GM19372 (cell line): ENCODE measurements around the gene MS4A10.

Source experiments
- ATAC-seq: cut with Tn5 transposase; IDR thresholded peaks from one replicate; pipeline ENCODE4 v1.9.1; 2021; ENCODE audit warnings: mild to moderate bottlenecking, low read depth, moderate library complexity; ENCODE audit not compliant: unreplicated experiment

The MS4A10 gene

DNA sequence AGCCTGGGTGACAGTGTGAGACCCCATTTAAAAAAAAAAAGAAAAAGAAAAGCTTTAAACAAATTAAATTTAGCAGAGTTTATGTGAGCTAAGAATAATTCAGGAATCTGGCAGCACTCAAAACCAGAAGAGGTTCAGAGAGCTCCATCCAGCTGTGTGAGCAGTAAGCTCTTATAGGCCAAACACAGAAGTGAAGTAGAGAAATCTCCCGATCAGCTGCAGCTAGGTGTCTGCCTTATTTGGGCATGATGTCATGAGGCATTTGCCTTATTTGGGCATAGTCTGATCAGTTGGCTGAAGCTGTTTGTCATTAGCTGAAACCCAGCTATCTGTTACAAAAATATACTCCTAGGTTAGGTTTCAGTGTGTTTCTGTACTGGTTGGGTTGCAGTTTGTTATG is 20.3 kb upstream of the MS4A10 start:
- peak; percentile 45 for ATAC-seq

DNA sequence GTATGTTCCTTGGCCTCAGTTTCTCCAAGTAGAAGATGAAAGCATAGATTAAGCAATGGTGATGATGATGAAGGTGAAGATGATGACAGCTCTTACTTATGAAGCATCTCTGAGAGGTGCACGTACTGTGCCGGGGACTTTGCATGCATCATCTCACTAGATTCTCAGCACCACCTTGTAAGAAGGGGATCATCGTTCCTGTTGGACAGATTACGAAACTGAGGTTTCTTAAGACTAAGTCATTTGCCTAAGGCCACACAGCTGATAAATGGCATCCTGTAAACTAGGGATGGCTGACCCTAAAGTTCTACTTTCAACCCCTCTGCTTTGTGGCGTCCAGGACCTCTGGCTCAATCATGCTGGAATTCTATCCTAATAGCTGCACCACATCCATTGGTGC is 19.8 kb upstream of the MS4A10 start:
- ATAC-seq, result peak; percentile 1

DNA sequence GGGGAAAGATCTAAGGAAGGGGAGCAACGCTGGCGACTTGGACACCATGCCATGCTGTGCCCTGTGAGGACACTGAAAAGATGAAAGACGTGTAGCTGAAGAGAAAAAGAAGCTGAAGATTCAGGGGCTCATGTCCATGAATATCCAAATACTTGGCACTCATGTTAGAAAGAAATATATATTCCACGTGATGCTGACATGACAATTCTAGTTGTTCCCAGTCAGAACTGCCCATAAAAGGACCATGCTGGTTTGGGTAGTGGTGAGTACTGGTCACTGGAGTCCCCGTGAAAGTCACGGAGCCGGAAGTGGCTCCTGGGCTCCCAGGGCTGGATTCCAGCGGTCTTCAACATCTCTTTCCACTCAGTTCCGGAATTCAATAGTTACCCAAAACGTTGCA is 18.6 kb upstream of the MS4A10 start:
- no peak for ATAC-seq

DNA sequence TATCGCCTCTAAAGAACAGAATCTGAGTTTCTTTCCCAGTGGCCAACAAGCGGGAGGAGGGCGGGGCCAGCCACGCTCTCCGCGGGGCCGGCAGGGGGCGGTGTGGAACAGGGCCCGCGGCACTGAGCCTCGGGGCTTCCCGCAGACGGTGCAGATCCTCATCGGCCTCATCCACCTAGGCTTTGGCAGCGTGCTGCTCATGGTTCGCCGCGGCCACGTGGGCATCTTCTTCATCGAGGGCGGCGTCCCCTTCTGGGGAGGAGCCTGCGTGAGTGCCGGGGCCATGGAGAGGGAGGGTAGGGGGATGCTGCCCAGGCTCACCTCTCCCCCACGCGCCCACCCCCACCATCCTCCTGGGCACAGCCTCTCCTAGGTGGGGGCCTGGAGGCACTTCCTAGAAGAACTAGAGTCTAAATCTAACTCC is 17.7 kb upstream of the MS4A10 start:
- no peak for ATAC-seq

DNA sequence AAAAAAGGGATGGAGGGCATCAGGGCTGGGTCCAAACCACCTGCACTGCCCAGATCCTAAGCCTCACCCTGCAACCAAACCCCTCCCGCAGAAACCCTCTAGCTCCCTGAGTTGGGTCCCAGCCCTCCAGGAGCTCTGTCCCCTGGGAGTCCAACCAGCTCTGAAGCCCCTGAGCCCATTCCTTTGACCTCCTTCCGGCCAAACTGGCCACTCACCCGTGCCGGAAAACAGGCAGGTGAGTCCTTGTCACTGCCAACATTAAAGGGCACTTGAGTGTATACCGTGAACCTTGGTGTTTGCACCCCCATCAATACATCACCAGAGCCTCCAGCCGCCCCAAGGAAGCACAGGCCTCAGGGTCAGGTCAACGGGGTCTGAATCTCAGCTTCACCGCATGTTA is 16.9 kb upstream of the MS4A10 start:
- ATAC-seq, result no peak

DNA sequence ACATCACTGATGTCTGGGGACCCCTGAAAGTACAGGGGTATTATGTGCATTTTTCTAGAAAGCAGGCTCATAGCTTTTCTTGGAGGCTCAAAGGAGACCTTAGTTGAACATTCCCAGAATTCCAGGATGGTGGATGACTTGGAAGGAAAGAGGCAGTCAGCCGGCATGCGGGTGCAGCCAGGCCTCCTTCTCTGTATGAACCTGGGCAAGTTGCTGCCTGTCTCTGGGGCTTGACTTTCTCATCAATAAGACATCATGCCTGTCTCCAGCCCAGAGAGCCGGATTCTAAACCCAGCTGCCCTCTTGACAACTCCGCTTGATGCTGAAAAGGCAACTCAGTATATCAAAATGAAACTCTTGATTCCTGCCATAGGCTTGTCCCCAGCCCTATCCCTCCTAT is 15.9 kb upstream of the MS4A10 start:
- no peak for ATAC-seq

DNA sequence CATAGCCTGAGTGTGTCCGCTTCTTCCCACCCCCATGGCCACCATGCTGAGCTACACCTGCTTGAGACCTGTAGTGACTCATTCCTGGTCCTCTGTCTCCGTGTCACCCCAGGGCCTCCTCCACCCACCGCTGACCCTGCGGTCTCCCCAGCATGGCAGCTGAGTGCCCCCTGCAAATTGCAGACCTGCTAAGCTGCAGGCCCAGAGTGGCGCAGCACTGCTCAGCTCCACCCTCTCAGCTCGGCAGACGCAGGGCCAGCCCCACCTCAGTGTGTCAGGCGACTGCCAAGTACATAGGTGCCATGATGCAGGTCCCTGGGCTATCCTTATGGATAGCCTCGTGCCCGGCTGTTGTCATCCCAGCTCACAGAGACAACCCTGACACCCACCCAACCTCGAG is 15.3 kb upstream of the MS4A10 start:
- ATAC-seq, result no peak

DNA sequence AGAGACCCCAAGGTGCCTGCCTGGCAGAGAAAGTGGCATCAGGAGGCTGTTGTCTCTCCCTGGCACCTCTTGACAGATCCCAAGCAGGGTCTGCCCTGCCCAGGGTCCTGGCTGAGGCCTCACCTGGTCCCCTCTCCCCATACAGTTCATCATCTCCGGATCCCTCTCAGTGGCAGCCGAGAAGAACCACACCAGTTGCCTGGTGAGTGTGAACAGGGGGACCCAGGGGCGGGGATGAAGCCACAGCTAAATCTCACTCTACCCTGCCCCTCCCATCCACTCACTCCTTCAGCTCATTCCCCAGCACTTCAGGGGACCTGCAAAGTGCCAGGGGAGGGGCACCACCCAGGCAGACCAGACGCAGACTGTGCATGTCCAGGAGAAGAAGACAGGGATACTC is 14.0 kb upstream of the MS4A10 start:
- no peak for ATAC-seq

DNA sequence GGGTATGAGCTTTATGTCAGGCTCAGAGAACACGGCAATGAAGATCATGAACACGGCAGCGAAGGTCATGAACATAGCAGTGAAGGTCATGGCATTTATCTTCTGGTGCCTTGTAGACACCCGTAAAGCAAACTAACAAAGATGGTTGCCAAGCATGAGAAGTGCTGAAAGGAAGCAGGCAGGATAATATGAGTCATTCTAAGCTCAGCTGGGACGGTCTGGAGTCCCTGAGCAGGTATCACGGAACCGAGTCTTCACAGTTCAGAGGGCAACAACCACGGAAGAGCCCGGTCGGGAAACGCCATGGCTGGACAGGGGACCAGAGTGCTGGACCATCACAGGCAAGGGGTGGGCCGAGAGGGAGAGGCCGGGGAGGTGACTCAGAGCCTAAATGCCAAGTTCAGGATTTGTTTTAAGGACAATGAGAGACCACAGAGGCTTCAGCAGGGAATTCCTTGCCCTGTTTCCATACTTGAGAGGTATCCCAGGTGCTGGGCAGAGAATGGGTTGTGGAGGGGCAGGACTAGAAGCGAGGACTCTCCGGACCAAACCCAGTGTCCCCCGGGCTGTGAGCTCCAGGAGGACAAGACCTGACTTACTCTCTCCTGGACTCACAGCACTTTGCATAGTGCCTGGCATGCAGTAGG is 13.1 kb upstream of the MS4A10 start:
- ATAC-seq, result no peak

DNA sequence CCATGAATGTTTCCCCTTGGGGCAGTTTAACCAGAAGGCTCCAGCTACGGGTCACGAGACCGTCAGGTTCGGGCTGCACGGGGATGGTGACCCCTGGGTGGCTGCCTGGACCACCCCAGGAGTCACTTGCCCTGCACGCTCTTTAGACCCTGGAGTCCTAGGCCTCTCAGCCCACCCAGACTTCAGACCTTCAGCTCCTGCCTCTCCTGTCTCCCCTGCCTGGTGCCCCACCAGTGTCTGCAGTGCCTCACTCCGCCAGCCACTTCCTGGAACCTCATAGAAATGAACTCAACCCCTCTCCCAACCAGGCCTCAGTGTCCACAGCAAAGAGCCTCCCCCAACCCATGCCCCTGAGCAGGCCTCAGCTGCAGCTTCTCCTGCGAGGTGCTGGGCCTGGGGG is 12.5 kb upstream of the MS4A10 start:
- ATAC-seq, result no peak

DNA sequence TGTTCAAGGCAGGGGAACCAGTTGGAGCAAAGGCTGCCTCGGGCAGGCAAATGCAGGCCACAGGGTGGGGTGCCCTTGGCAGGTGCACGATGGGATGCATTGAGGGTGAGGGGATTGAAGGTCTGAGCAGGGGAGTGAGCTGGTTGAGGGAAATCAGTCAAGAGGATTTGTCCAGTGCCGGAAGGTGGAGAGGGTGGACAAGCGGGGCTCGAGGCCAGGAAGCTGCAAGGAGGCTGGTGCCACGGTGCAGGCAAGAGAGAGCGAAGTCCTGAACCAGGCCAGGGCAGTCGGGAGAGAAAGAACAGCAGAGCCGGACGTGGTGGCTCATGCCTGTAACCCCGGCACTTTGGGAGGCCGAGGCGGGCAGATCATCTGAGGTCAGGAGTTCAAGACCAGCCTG is 10.4 kb upstream of the MS4A10 start:
- no peak for ATAC-seq

DNA sequence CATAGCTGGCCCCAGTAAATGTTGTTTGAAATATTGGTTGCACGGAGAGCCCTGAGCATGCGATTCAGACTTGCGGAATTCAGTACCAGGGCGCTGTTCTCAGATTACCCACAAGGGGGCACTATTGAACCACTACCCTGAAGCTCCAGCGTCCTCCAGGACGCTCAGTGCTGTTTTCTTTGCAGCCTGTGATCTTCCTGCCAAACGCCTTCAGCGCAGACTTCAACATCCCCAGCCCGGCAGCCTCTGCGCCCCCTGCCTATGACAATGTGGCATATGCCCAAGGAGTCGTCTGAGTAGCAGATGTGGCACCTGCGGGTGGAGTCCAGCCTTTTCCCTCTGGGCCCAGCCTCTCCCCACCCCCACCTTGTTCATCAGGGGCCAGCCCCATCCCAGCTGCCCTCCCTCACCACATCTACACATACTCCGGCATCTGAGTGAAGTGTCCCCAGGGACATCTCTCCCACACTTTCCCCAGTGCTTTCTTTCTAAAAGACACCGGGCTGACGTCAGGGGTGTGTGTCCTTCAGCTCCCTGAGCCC is 9.6 kb upstream of the MS4A10 start:
- ATAC-seq, result peak; percentile 77

DNA sequence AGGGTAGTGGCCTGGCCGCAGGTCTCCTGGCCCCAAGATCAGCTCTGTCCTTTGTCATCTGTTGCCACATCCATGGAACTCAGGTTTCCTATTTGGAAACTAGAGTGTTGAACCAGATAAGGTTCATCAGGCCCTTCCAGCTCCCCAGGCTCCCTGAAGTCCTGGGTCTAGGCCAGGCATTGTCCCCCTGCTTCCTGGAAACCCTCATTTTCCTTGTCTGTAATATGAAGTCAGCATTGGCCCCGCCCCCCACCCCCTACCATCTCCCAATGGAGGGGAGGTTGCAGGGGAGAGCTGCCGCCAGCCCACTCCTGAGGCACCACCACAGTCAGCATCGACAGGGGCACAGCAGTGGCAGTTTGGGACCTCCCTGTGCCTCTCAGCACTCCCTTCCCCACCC is 9.0 kb upstream of the MS4A10 start:
- no peak for ATAC-seq

DNA sequence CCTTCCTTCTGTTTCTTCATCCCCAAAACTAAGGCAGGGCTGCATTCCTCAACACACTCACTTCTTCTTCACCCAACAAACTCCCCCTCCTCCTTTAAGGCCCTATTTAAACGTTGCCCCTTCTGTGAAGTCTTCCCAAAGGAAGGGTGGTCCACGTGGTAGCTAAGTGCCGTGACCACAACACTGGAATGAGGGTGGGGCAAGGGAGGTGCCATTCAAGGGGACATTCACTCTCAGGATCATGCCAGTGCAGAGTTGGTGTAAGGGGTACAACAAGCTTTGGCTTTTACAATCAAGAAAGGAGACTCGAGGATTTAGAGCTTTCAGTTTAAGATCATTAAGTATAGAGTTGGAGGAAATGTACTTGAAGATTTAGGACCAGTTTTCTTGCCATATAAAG is 8.0 kb upstream of the MS4A10 start:
- no peak for ATAC-seq

DNA sequence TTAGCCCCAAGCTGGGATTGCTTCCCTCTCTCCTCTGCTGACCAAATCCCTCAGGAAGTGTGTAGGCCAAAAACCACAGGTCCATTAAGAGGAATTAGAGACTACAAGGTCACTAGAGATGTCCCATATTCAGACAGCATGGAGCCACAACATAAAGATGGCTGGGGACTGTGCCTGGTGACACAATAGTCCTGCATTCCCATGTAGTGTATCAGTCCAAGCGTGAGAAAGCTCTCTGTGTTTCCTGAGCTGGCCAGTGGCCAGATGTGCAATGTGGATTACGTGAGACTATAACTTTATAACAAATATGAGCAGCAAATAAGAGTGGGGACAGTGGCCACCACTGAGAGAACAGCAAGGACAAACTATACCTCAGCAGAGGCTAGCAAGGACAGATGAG is 7.6 kb upstream of the MS4A10 start:
- no peak for ATAC-seq

DNA sequence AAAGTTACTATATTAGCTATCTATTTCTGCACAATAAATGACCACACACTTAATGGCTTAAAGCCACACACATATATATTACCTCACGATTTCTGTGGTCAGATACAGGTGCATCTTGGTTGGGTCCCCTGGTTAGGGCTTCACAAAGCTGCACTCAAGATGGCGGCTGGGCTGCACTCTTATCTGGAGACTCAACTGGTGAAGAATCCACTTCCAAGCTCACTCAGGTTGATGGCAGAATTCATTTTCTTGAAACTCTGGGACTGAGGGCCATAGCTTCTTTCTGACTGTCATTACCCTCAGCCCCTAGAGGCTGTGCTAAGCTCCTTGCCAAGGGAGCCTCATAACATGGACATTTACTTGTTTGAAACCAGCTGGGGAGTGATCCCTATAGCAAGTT is 5.1 kb upstream of the MS4A10 start:
- no peak for ATAC-seq

DNA sequence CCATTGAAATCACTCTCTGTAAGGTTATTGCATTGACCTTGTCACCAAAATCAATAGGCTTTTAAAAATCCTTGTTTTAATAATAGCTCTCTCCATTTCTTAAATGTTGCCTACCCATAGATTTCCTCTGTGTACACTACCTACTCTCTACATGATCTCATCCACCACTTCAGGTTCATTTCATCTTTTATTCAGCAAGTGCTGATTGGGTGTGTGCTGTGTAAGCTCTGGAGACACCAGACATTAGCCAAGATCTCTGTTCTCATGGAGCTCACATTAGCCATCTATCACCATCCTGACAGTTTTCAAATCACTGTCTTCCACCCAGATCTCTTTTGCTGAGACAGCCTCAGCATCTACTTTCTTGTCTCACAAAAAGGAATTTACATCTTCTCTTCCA is 4.4 kb upstream of the MS4A10 start:
- no peak for ATAC-seq

DNA sequence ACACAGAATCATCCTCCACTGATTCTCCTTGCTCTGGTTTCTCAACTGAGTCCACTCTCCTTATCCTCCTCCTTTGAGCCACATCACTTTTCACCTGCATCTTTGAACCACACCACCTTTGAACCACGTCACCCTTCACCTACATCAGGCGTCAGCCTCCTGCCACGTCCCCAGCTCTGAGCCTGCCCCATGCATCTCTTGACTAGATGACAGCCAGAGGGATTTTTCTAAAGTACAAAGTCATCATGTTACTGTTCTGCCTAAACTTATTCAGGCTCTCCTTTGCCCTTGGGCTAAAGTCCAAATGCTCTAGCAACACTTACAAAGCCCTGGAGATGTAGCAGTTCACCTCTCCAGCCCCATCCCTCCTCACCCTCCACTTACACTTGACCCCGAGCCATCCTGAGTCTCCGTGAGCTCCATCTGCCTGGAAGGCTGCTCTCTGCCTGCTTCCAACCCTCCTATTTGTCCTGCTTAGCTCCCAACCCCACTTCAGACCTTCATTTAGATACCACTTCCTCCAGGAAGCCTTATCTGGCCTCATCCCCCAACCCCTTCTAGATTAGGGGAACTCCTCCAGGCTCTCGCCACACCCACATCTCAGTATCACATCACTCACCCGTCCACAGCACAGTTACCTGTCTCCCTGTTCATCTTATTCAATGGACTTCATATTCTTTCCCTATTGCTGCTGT is 3.7 kb upstream of the MS4A10 start:
- no peak for ATAC-seq

DNA sequence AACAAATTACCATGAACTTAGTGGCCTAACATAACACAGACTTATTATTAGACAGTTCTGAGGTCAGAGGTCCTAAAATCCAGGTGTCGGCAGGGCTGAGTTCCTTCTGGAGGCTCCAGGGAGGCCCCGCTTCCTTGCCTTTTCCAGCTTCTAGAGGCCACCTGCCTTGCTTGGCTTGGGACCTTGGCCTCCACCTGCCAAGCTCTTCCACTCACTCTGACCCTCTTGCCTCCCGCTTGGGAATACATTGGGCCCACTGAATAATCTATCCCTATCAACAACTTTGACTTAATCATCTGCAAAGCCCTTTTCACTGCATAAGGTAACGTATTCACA is 3.2 kb upstream of the MS4A10 start:
- no peak for ATAC-seq

DNA sequence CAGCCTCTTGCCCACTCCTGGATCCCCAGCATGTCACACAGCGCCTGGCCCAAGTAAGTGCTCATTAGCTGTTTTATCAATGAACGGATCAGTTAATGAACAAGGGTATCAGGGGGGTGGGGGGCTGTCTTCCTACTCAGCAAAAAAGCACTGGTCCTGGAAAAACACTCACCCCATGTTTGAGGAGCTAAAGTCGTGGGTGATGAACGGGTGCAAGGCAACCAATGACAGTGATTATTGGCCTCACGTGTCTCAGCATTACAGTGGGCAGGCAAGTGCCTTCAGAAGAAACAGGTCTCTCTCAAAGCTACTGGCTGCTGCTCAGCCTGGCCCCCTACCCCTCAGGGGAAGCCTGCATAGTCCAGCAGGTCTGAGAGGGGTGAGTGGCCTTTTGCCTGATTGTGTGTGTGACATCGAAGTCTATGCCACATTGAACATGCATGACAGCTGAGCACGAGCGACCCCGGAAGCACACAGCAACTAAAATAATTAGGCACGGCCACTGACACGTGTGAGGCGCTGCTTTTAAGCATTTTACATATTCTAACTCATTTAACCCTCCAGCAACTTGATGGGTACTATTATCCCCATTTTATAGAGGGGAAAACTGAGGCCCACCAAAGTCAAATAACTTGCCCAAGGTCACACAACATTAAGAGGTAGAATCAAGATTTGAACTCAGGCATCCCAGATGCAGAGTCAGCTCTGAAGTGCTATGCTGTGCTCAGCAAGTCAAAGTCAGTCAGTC is 2.6 kb upstream of the MS4A10 start:
- ATAC-seq, result no peak

DNA sequence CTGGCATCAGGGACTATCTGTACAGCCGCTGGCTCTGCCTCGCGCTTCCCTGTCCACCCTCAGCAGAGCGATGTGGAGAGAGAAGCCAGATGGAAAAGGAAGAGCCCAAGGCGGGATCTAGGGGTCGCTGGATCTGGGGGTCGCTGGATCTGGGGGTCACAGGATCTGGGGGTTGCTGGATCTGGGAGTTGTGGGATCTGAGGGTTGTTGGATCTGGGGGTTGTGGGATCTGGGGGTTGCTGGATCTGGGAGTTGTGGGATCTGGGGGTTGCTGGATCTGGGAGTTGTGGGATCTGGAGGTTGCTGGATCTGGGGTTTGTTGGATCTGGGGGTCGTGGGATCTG is 2.0 kb upstream of the MS4A10 start:
- ATAC-seq, result no peak

DNA sequence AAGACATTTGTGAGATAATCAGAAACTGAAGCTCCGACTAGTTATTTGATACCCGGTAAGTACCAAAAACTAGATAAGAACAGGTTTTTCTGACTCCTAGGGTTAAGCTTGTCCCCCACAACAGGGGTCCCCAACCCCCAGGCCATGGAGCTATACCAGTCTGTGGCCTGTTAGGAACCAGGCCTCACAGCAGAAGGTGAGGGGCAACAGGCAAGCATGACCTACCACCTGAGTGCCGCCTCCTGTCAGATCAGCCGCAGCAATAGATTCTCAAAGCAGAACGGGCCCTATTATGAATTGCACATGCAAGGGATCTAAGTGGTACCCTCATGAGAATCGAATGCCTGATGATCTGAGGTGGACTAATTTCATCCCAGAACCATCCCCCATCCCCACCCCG is 1.2 kb upstream of the MS4A10 start:
- ATAC-seq, result no peak
